Measurements from ENCODE around the gene CCDC78.

The CCDC78 gene

DNA sequence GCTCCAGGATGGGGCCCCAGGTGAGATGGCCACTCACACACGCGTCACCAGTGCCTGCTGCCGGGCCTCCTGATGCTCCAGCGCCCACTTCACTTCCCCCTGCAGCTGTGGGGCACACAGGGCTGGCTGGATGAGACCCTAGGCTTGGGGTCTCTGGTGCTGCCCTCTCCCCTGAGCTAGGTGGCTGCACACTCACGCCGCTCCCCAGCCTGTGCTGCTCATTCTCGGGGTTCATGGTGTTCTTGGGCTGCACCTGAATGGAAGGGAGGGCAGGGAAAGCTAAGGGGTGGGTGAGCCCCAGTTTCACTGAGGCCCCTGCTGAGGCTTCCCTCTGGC lies 1.2 kb downstream of the CCDC78 start:
- in situ Hi-C loops (cut with MboI; ENCODE audit: low sequenced_read_pairs) = no loop called here

GRCh38 chr16:724188-725040 lies 1.8 kb downstream of the CCDC78 start:
- in situ Hi-C loops (cut with MboI; ENCODE audit: low sequenced_read_pairs) = loop anchor here (25.0 kb wide), 1 partner anchor 338 kb away; the partner anchor contains the start of gene SSTR5

- in situ Hi-C loops (cut with MboI; ENCODE audit: low sequenced_read_pairs) = loop anchor here (25.0 kb wide), 1 partner anchor 339 kb away; the partner anchor contains the start of gene SSTR5
Observed at GRCh38 chr16:723695-724094, 2.5 kb downstream of the CCDC78 start.

DNA sequence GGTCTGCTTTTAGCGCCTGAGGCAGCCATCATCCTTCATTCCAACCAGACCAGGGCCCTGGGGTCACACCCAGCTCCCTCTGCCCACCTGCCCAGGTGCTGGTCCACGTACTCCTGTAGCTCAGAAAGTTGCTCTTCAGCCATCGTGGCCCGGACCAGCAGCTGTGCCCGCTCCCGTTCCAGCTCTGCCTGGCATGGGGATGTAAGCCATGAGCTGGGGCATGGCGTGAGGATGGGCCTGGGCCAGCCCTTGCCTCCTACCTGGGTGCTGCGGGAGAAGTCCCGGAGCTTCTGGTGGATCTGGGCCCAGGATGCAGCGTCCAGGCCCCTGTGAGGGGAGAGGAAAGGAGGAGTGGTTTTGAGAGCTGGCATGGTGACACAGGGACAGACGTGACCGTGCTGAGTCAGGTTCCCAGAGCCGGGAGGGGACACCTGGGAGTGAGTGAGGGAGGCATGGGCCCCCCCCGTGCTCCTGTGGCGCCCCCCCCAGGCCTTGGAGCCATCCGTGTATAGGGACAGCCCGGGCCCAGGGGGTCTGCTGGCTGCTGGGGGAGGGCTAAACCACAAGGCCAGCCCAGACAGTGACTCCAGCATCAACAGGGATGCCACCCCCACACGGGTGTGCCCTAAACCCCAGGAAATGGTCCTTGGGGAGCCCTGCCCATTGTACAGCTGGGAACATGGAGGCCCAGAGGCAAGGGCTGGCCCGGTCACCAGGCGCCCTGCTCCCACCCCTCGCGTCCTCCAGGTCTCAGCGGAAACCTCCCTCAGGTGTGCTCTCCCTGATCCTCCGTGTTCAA lies 3.2 kb downstream of the CCDC78 start:
- in situ Hi-C loops (cut with MboI; ENCODE audit: low sequenced_read_pairs) = loop anchor here (25.0 kb wide), 1 partner anchor 339 kb away; the partner anchor contains the start of gene SSTR5

GRCh38 chr16:721765-722540 lies 4.3 kb downstream of the CCDC78 start:
- in situ Hi-C loops (cut with MboI; ENCODE audit: low sequenced_read_pairs) = loop anchor here (25.0 kb wide), 1 partner anchor 340 kb away; the partner anchor contains the start of gene SSTR5

GRCh38 chr16:720990-721764 lies 5.1 kb downstream of the CCDC78 start, which contains the start of gene ANTKMT:
Gene ANTKMT (plus strand): TSS chr16:721146. CDS start chr16:721275, 129 bp downstream.
- in situ Hi-C loops (cut with MboI; ENCODE audit: low sequenced_read_pairs) = loop anchor here (25.0 kb wide), 1 partner anchor 341 kb away; the partner anchor contains the start of gene SSTR5

GRCh38 chr16:720447-720989 lies 5.7 kb downstream of the CCDC78 start:
- in situ Hi-C loops (cut with MboI; ENCODE audit: low sequenced_read_pairs) = loop anchor here (25.0 kb wide), 1 partner anchor 342 kb away; the partner anchor contains the start of gene SSTR5

GRCh38 chr16:719815-720446 lies 6.3 kb downstream of the CCDC78 start:
- in situ Hi-C loops (cut with MboI; ENCODE audit: low sequenced_read_pairs) = loop anchor here (25.0 kb wide), 1 partner anchor 342 kb away; the partner anchor contains the start of gene SSTR5

- in situ Hi-C loops (cut with MboI; ENCODE audit: low sequenced_read_pairs) = loop anchor here (25.0 kb wide), 1 partner anchor 343 kb away; the partner anchor contains the start of gene SSTR5
Observed at GRCh38 chr16:718922-719321, 7.3 kb downstream of the CCDC78 start.

DNA sequence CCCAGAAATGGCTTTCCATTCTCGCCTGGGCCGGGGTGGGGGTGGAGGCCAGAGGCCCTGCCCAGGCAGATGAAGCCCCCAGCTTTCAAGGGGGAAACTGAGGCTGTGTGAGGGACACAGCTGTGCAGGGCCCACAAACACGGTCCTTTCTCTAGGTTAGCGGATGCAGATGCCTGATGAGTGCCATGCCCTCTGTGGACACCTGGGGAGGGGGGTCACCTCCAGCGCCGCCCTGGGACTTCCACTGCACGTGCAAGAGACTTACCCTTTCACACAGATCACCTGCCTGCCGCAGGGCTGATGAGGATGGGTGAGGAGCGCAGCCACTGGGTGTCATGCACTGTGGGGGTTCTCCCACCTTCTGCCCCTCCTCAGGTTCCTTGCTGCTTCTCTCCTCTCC lies 7.9 kb downstream of the CCDC78 start:
- in situ Hi-C loops (cut with MboI; ENCODE audit: low sequenced_read_pairs) = loop anchor here (25.0 kb wide), 1 partner anchor 344 kb away; the partner anchor contains the start of gene SSTR5

- in situ Hi-C loops (cut with MboI; ENCODE audit: low sequenced_read_pairs) = loop anchor here (25.0 kb wide), 1 partner anchor 345 kb away; the partner anchor contains the start of gene SSTR5
Observed at GRCh38 chr16:717450-718245, 8.6 kb downstream of the CCDC78 start.

GRCh38 chr16:716768-717325 lies 9.4 kb downstream of the CCDC78 start:
- in situ Hi-C loops (cut with MboI; ENCODE audit: low sequenced_read_pairs) = loop anchor here (25.0 kb wide), 1 partner anchor 345 kb away; the partner anchor contains the start of gene SSTR5

DNA sequence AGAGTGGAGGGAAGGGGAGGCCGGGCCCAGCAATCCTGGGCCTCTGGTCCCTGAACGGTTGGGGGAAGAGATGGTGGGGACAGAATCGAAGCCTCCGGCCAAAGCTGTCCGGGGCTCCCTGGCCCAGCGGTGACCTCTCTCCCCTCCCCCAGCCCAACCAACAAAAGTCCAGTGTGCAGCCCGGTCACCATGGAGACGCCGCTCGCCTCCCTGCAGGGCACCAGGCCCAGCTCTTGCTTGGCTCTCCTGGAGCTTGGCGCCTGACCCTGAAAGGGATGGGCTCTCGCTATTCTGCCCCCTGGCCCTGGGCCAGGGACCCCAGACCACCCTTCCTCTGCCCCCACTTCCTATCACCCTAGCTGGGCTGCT lies 10.1 kb downstream of the CCDC78 start:
- in situ Hi-C loops (cut with MboI; ENCODE audit: low sequenced_read_pairs) = loop anchor here (25.0 kb wide), 1 partner anchor 346 kb away; the partner anchor contains the start of gene SSTR5

GRCh38 chr16:715477-716199 lies 10.6 kb downstream of the CCDC78 start:
- in situ Hi-C loops (cut with MboI; ENCODE audit: low sequenced_read_pairs) = loop anchor here (25.0 kb wide), 1 partner anchor 347 kb away; the partner anchor contains the start of gene SSTR5

GRCh38 chr16:714558-715476 lies 11.4 kb downstream of the CCDC78 start, which contains the start of gene METRN:
Gene METRN (plus strand): TSS chr16:715118. CDS start chr16:715290, 172 bp downstream.
- in situ Hi-C loops (cut with MboI; ENCODE audit: low sequenced_read_pairs) = loop anchor here (25.0 kb wide), 1 partner anchor 347 kb away; the partner anchor contains the start of gene SSTR5
